H9 (cell line): ENCODE measurements around the gene GDI1. TPM values are rescaled to one million over a fixed set of nuclear protein-coding genes. Genes with fewer than 3 reads are reported as not detected.
A peak's percentile ranks its signal among the peaks of the same experiment; 100 is the strongest.

ENCODE experiments used
- DNase-seq: peaks from one replicate; pipeline ENCODE4 v3.0.0-alpha.2; 2017
- H2AFZ ChIP-seq: one replicate; pipeline ENCODE4 v1.6.1; 2013; ENCODE audit warnings: mild to moderate bottlenecking, low read length, control low read depth, moderate library complexity
- H2AK5ac ChIP-seq: 2 replicates; pipeline ENCODE4 v1.6.1; 2013; ENCODE audit warnings: low read length, control low read depth, mixed read lengths; ENCODE audit not compliant: insufficient read length
- H2BK120ac ChIP-seq: one replicate; pipeline ENCODE4 v1.6.1; 2013; ENCODE audit warnings: low read depth, mild to moderate bottlenecking, low read length, control low read depth, inconsistent platforms; ENCODE audit not compliant: poor library complexity, severe bottlenecking
- H2BK12ac ChIP-seq: 2 replicates; pipeline ENCODE4 v1.6.1; 2013; ENCODE audit warnings: low read length, control low read depth, mixed read lengths, low read depth; ENCODE audit not compliant: insufficient read length
- H2BK15ac ChIP-seq: 2 replicates; pipeline ENCODE4 v1.6.1; 2013; ENCODE audit warnings: low read depth, low read length, control low read depth
- H2BK20ac ChIP-seq: one replicate; pipeline ENCODE4 v1.6.1; 2013; ENCODE audit warnings: low read depth, mild to moderate bottlenecking, low read length, control low read depth, inconsistent platforms; ENCODE audit not compliant: poor library complexity, severe bottlenecking
- H2BK5ac ChIP-seq: 2 replicates; pipeline ENCODE4 v1.6.1; 2013; ENCODE audit warnings: low read length, control low read depth, mixed read lengths; ENCODE audit not compliant: insufficient read length
- H3K14ac ChIP-seq: 2 replicates; pipeline ENCODE4 v1.6.1; 2013; ENCODE audit warnings: low read length, control low read depth; ENCODE audit not compliant: insufficient read depth
- H3K18ac ChIP-seq: 2 replicates; pipeline ENCODE4 v1.6.1; 2013; ENCODE audit warnings: low read depth, mild to moderate bottlenecking, mixed read lengths, low read length, control low read depth; ENCODE audit not compliant: insufficient read length
- H3K23ac ChIP-seq: 2 replicates; pipeline ENCODE4 v1.6.1; 2013; ENCODE audit warnings: low read length, control low read depth, mixed read lengths, low read depth; ENCODE audit not compliant: insufficient read length
- H3K23me2 ChIP-seq: 2 replicates; pipeline ENCODE4 v1.6.1; 2013; ENCODE audit warnings: low read depth, mild to moderate bottlenecking, mixed read lengths, low read length, control low read depth; ENCODE audit not compliant: insufficient read length, poor library complexity, severe bottlenecking
- H3K27ac ChIP-seq: 2 replicates; pipeline ENCODE4 v1.5.1; 2013; ENCODE audit warnings: low read length, control low read depth, mixed read lengths, low read depth; ENCODE audit not compliant: insufficient read length
- H3K27me3 ChIP-seq: 2 replicates; pipeline ENCODE4 v1.6.1; 2013; ENCODE audit warnings: low read length, control low read depth, inconsistent platforms; ENCODE audit not compliant: insufficient read depth
- H3K4ac ChIP-seq: 2 replicates; pipeline ENCODE4 v1.6.1; 2013; ENCODE audit warnings: low read depth, mild to moderate bottlenecking, control low read depth, inconsistent platforms, low read length, moderate library complexity
- H3K4me1 ChIP-seq: 2 replicates; pipeline ENCODE4 v1.6.1; 2013; ENCODE audit warnings: low read length, control low read depth, inconsistent platforms; ENCODE audit not compliant: insufficient read depth
- H3K4me2 ChIP-seq: 2 replicates; pipeline ENCODE4 v1.6.1; 2013; ENCODE audit warnings: low read length, control low read depth, mixed read lengths; ENCODE audit not compliant: insufficient read length, insufficient read depth
- H3K56ac ChIP-seq: 2 replicates; pipeline ENCODE4 v1.6.1; 2013; ENCODE audit warnings: low read depth, mild to moderate bottlenecking, mixed read lengths, low read length, control low read depth; ENCODE audit not compliant: insufficient read length
- H3K79me1 ChIP-seq: 2 replicates; pipeline ENCODE4 v1.6.1; 2013; ENCODE audit warnings: low read depth, mild to moderate bottlenecking, moderate library complexity, low read length, control low read depth, inconsistent platforms; ENCODE audit not compliant: insufficient read depth, poor library complexity, severe bottlenecking
- H3K79me2 ChIP-seq: 2 replicates; pipeline ENCODE4 v1.6.1; 2013; ENCODE audit warnings: low read length, control low read depth, inconsistent platforms; ENCODE audit not compliant: insufficient read depth
- H3K9ac ChIP-seq: 2 replicates; pipeline ENCODE4 v1.6.1; 2013; ENCODE audit warnings: low read length, control low read depth, mixed read lengths; ENCODE audit not compliant: insufficient read length; ENCODE audit errors: extremely low read depth
- H3K9me3 ChIP-seq: one replicate; pipeline ENCODE4 v1.6.1; 2013; ENCODE audit warnings: low read depth, low read length, inconsistent platforms; ENCODE audit not compliant: control insufficient read depth
- H3T11ph ChIP-seq: one replicate; pipeline ENCODE4 v1.6.1; 2013; ENCODE audit warnings: mild to moderate bottlenecking, low read length, control low read depth, inconsistent platforms
- H4K20me1 ChIP-seq: one replicate; pipeline ENCODE4 v1.6.1; 2013; ENCODE audit not compliant: control insufficient read depth, insufficient read length, insufficient read depth
- H4K5ac ChIP-seq: 2 replicates; pipeline ENCODE4 v1.6.1; 2013; ENCODE audit warnings: low read depth, mild to moderate bottlenecking, mixed read lengths, low read length, control low read depth; ENCODE audit not compliant: insufficient read length
- H4K8ac ChIP-seq: replicated peaks from 2 replicates; pipeline ENCODE4 v1.6.1; 2013; ENCODE audit warnings: low read length, control low read depth, mixed read lengths, low read depth; ENCODE audit not compliant: insufficient read length
- H4K91ac ChIP-seq: 2 replicates; pipeline ENCODE4 v1.6.1; 2013; ENCODE audit warnings: low read depth, mild to moderate bottlenecking, moderate library complexity, mixed read lengths, low read length, control low read depth; ENCODE audit not compliant: insufficient read length
- H3K27ac Mint-ChIP-seq, 3 experiments: 2 replicates in 2 of 3; 3 replicates in 1 of 3; pipeline ENCODE4 v1.8.0; 2020 to 2021; ENCODE audit warnings: mixed read lengths in 3 of 3, mild to moderate bottlenecking in 1 of 3, moderate library complexity in 1 of 3
- H3K27me3 Mint-ChIP-seq: 2 replicates; pipeline ENCODE4 v1.8.0; 2021; ENCODE audit warnings: low read depth, mild to moderate bottlenecking, moderate library complexity, mixed read lengths
- H3K36me3 Mint-ChIP-seq, 3 experiments: 2 replicates in 2 of 3; 3 replicates in 1 of 3; pipeline ENCODE4 v1.8.0; 2020 to 2021; ENCODE audit warnings: low read depth in 3 of 3, mixed read lengths in 3 of 3; ENCODE audit not compliant: insufficient read depth in 1 of 3
- H3K4me1 Mint-ChIP-seq, 2 experiments: 2 replicates each; pipeline ENCODE4 v1.8.0; 2020; ENCODE audit warnings: mixed read lengths in 2 of 2
- H3K4me3 Mint-ChIP-seq, 2 experiments: 2 replicates in 1 of 2; 3 replicates in 1 of 2; pipeline ENCODE4 v1.8.0; 2020 to 2021; ENCODE audit warnings: mild to moderate bottlenecking in 2 of 2, mixed read lengths in 2 of 2, moderate library complexity in 1 of 2
- H3K9me3 Mint-ChIP-seq, 2 experiments: 2 replicates in 1 of 2; 3 replicates in 1 of 2; pipeline ENCODE4 v1.8.0; 2020; ENCODE audit warnings: mild to moderate bottlenecking in 2 of 2, mixed read lengths in 2 of 2, moderate library complexity in 1 of 2
- WGBS: extraction: QIAGEN DNeasy Blood & Tissue Kit; methylation state at CpG from one replicate; pipeline ENCODE4 v1.1.7; 2013; ENCODE audit warnings: missing lambda C conversion rate, low lambda C conversion rate, mixed read lengths; ENCODE audit not compliant: insufficient read length; ENCODE audit errors: extremely low coverage; 5-methylcytosine and 5-hydroxymethylcytosine counted together
- total RNA-seq: library from RNA; stranded (reverse); gene quantifications from 2 replicates; pipeline ENCODE4 v1.2.1, GENCODE V29; 2021
- TF ChIP-seq, protein P1 (sequence below): fragments of 200-600 bp; sonication (generic); conservative IDR thresholded peaks from 3 replicates; pipeline ENCODE4 v1.8.0; 2021; ENCODE audit warnings: antibody characterized with exemption, mild to moderate bottlenecking

Gene GDI1
- total RNA-seq, 1 experiment from 2014 or later, result 111 TPM

DNA sequence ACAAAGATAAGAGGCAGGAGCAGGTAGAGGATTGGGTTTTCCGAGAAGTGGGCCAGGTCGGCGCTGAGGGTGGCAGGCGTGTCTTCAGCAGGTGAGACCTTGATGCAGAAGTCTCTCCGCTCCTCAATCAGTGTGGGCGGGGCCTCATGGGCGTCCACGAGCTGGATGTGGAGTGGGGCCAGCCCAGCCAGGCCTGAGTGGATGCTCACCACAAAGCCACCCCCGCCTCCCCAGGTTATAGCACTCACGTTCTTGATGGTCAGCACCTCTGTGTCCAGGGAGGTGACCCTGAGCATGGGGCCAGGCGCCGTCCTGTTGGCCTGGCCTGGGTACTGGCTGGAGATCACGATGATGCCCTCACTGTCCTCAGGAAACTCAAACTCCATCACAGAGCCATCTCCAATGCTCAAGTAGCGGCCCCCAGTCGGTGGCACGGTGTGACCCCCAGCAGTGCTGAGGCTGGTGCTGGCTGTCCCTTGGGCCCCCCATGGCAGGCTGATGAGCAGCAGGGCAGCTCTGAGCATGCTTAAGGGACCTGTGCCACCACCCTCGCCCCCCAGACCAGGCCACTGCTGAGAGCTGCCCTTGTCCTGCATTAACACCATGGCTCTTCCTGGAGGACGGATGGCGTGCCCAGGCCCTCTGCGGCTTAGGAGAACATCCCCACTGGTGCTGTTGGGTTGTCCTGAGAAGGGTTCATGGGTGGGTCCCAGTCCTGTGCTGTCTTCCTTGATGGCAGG lies 51.6 kb downstream of the GDI1 start:
- no peak overlapping the region for H3K9ac ChIP-seq
- no peak overlapping the region; the same call in 1 of the 2 replicates for H2BK15ac ChIP-seq
- Mint-ChIP-seq H3K27me3 (peaks cover 3% of the 10 kb centered on the region; the same call in 1 of the 2 replicates), H3K36me3 (peaks cover 3 to 19% (median 19%) of the 10 kb centered on the region in 3 experiments; a peak in 6 of 7 replicates), H3K4me1 (peaks cover 3 to 12% of the 10 kb centered on the region in 2 experiments; a peak in 3 of 4 replicates), H3K9me3 (peaks cover 64 to 72% of the 10 kb centered on the region in 2 experiments), H3K4me3 (no peak overlapping the region; a peak in 1 of 5 replicates), H3K27ac (peak overlapping the region in 1 of 3 experiments; percentile 48; a peak in 1 of 7 replicates)
- no peak overlapping the region for H3K4me2 ChIP-seq
- H2AK5ac ChIP-seq, result no peak overlapping the region
- H4K8ac ChIP-seq, result no peak overlapping the region
- H3K27me3 ChIP-seq, result no peaks in the 10 kb centered on the region
- H3K18ac ChIP-seq, result no peak overlapping the region
- H3K56ac ChIP-seq, result no peak overlapping the region
- peaks cover 47% of the 10 kb centered on the region for H3K9me3 ChIP-seq
- H2BK120ac ChIP-seq, result no peak overlapping the region
- H3K27ac ChIP-seq, result no peak overlapping the region
- H3K14ac ChIP-seq, result no peak overlapping the region
- WGBS, result no CpG with 5 or more reads among the region's 20 CpGs
- no peak for DNase-seq
- no peak overlapping the region for H3K4ac ChIP-seq
- H2AFZ ChIP-seq, result no peak overlapping the region
- H4K20me1 ChIP-seq, result no peaks in the 10 kb centered on the region
- no peak overlapping the region for H4K91ac ChIP-seq
- no peaks in the 10 kb centered on the region for H3K79me1 ChIP-seq
- H2BK12ac ChIP-seq, result no peak overlapping the region
- no peak overlapping the region for H3T11ph ChIP-seq
- no peak overlapping the region for H2BK20ac ChIP-seq
- H4K5ac ChIP-seq, result no peak overlapping the region
- TF ChIP-seq, protein P1, sequence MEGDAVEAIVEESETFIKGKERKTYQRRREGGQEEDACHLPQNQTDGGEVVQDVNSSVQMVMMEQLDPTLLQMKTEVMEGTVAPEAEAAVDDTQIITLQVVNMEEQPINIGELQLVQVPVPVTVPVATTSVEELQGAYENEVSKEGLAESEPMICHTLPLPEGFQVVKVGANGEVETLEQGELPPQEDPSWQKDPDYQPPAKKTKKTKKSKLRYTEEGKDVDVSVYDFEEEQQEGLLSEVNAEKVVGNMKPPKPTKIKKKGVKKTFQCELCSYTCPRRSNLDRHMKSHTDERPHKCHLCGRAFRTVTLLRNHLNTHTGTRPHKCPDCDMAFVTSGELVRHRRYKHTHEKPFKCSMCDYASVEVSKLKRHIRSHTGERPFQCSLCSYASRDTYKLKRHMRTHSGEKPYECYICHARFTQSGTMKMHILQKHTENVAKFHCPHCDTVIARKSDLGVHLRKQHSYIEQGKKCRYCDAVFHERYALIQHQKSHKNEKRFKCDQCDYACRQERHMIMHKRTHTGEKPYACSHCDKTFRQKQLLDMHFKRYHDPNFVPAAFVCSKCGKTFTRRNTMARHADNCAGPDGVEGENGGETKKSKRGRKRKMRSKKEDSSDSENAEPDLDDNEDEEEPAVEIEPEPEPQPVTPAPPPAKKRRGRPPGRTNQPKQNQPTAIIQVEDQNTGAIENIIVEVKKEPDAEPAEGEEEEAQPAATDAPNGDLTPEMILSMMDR, result no peak
- H3K79me2 ChIP-seq, result no peaks in the 10 kb centered on the region
- no peak overlapping the region for H3K23ac ChIP-seq
- no peaks in the 10 kb centered on the region; the same call in 1 of the 2 replicates for H3K4me1 ChIP-seq
- H3K23me2 ChIP-seq, result no peaks in the 10 kb centered on the region
- H2BK5ac ChIP-seq, result no peak overlapping the region
